ENCODE data around the gene KLF15. TPM values are rescaled to one million over a fixed set of nuclear protein-coding genes. Genes with fewer than 3 reads are reported as not detected.

The KLF15 gene
- total RNA-seq, 1 donor from 2014 or later: 0.67 TPM

DNA sequence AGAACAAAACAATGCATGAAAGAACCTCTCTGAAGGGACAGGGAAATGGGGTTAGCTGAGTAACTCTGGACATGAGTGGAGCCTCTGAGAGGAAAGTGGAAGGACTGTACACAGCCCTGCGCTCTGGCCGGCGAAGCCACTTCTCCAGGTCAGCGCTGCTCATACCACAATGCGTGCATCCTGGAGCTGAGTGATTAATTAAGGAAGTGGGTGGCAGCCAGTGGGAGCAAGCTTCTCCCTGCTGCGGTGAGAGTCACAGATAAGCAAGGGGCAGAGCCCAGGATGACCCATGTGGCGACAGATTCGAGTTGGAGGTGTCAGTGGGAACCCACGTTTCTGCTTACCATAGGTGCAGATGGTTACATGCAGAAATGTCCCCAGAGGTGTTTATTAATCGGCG is 48.0 kb downstream of the KLF15 start:
- H3K4me3 ChIP-seq (ENCODE audit: low read depth, low read length): no peak overlapping the region
- no peak for TF ChIP-seq CTCF (IDR thresholded peaks at IDR 0.05; ENCODE audit: insufficient read depth, low read length, poor library complexity, severe bottlenecking)
- DNase-seq (ENCODE audit: low read depth): no peak
- no peaks in the 10 kb centered on the region for H3K36me3 ChIP-seq (ENCODE audit: control insufficient read depth, insufficient read depth, low read length)
- H3K27me3 ChIP-seq (ENCODE audit: control insufficient read depth, insufficient read depth, low read length): no peaks in the 10 kb centered on the region

DNA sequence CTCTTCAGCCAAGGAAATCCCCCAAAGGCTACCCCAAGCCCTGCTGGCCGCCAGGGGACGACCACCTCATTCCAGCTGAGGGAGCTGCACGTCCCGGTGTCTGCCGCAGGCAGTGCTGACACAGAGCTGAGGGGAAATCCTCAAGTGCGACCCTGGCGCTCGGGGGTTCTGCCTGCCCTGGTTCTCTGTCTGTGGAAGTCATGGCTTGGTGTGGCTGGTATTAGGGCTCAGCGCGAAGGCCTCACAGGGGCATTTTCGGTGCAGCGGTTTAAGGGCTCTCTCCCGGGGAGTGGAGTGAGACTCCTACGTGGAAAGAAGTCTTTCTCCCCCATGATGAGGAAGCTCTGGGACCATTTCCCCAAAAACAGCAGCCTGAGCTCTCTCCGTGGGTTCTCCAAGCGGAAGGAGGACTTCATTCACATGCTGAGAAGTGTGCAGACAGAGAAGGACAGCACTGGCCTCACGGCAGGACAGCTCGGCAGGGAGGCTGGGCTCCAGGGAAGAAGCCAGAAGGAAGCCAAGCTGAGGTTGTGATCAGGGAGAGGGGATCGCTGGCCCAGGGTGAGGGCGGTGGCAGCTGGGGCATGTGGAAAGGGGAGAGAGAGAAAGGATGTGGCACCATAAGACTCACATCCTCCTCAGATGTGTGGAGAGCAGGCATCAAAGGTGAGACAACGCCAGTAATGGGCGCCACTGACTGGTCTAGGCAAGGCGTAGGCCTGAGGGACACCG is 48.6 kb downstream of the KLF15 start:
- H3K4me3 ChIP-seq (ENCODE audit: low read depth, low read length): no peak overlapping the region
- no peaks in the 10 kb centered on the region for H3K27me3 ChIP-seq (ENCODE audit: control insufficient read depth, insufficient read depth, low read length)
- DNase-seq (ENCODE audit: low read depth): no peak
- TF ChIP-seq CTCF (IDR thresholded peaks at IDR 0.05; ENCODE audit: insufficient read depth, low read length, poor library complexity, severe bottlenecking): no peak
- no peaks in the 10 kb centered on the region for H3K36me3 ChIP-seq (ENCODE audit: control insufficient read depth, insufficient read depth, low read length)

DNA sequence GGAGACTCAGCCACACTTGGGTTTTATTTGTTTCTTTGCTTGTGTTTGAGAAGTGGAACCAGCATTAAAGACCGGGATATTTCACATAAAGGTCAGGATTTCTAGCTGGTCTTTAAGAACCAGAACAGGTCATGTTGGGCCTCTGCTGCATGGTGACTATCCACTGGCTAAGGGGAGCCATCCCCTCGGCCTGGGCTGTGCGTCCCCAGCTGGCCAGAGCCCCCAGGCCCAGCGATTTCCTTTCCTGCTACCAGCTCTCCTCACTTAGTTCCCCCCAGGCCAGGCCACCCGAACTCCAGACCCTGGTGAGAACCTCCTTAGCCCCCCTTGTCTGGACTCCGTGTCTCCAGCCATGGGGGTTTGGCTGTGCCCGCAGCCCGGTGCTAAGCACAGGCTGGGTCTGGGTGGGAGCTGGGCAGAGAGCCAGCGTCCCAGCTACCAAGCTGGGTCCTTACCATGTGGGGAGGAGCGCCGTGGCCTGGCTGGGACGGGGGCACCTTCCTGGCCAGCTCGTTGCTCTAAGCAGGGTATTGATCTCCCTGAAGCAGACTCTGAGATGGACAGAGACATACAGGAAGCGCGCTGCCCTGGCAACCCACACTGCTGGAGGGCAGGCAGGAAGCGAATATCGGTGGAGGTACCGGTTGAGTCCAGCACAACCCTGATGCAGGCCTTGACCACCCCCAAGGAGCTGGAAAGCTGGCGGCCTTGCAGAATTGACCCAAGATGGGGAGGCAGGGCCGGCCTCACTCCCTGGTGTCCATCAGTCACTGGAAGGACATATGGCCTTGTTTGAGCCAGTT is 49.4 kb downstream of the KLF15 start:
- Histone ChIP-seq H3K4me3 (ENCODE audit: low read depth, low read length) (no peak overlapping the region), H3K36me3 (ENCODE audit: control insufficient read depth, insufficient read depth, low read length) (no peaks in the 10 kb centered on the region), H3K27me3 (ENCODE audit: control insufficient read depth, insufficient read depth, low read length) (no peaks in the 10 kb centered on the region)
- TF ChIP-seq CTCF (IDR thresholded peaks at IDR 0.05; ENCODE audit: insufficient read depth, low read length, poor library complexity, severe bottlenecking): no peak
- no peak for DNase-seq (ENCODE audit: low read depth)

DNA sequence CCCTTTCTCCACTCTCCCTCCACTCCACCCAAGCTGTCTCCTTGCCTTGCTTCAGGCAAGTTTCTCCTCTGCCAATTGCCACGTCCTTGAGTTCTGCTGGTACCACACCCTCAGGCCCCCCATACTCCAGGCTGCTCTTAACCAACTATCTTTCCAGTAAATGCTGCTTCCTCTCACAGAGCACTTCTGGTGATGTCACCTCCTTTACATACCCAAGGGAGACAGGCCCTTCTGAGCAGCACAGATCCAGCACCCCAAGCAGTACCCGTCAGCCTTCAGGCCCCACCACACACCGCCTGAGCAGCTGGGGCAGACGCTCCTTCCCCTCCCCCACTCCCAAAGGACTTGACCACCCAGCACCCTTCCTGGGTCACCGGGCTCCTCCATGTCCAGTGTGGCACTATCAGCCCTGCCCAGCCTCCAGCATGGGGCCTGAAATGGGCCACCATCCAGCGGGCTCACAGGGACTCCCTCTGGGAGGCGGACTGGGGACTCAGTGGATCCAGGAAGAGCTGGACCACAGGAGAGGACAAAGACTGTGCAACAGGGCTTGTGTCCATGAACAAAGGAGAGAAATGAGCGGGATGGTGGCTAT is 50.2 kb downstream of the KLF15 start:
- DNase-seq (ENCODE audit: low read depth): no peak
- TF ChIP-seq CTCF (IDR thresholded peaks at IDR 0.05; ENCODE audit: insufficient read depth, low read length, poor library complexity, severe bottlenecking): no peak
- Histone ChIP-seq H3K36me3 (ENCODE audit: control insufficient read depth, insufficient read depth, low read length) (no peaks in the 10 kb centered on the region), H3K27me3 (ENCODE audit: control insufficient read depth, insufficient read depth, low read length) (no peaks in the 10 kb centered on the region), H3K4me3 (ENCODE audit: low read depth, low read length) (no peak overlapping the region)

DNA sequence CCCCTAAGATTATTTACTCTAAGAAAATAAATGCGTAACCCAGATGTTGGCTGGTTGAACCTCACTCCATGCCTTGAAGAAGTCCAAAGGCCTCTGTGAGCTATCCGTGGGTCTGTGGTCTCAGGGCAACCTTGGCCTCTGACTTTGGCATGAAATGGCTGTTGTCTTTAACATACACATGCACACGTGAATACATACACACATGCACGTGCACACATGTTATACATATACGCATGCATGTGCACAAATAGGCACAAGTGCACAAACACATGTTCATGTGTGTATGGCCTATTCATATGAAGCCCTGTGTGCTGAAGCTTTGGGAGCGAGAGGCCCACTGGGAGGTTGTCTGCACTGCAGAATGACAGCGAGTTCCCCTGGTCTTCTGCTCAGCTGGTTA is 50.8 kb downstream of the KLF15 start:
- no peak for TF ChIP-seq CTCF (IDR thresholded peaks at IDR 0.05; ENCODE audit: insufficient read depth, low read length, poor library complexity, severe bottlenecking)
- Histone ChIP-seq H3K4me3 (ENCODE audit: low read depth, low read length) (no peak overlapping the region), H3K36me3 (ENCODE audit: control insufficient read depth, insufficient read depth, low read length) (no peaks in the 10 kb centered on the region), H3K27me3 (ENCODE audit: control insufficient read depth, insufficient read depth, low read length) (no peaks in the 10 kb centered on the region)
- no peak for DNase-seq (ENCODE audit: low read depth)

Measured in kidney epithelial cell (primary cell).